Heart right ventricle (tissue), 16 donors: ENCODE results near the gene BAIAP2L2. TPM values are rescaled to one million over a fixed set of nuclear protein-coding genes. Genes with fewer than 3 reads are reported as not detected.

Experiments
- ATAC-seq, 8 donors: fragments of 200-7000 bp; cut with Tn5 transposase; one replicate each; pipeline ENCODE4 v1.9.1; 2020; ENCODE audit warnings: mild to moderate bottlenecking in 8 of 8, moderate library complexity in 8 of 8, moderate number of reproducible peaks in 1 of 8
- DNase-seq, 2 donors: peaks; one replicate each; pipeline ENCODE4 v3.0.0-alpha.2; 2020
- H3K27ac ChIP-seq, 10 donors: fragments of 200-600 bp; sonication (generic) in 2 of 10; one replicate each; pipeline versions ENCODE4 v1.5.0 to v1.8.0; 2020 to 2022; ENCODE audit warnings: mild to moderate bottlenecking in 3 of 10
- H3K27me3 ChIP-seq, 7 donors: fragments of 200-600 bp; one replicate each; pipeline ENCODE4 v1.8.0; 2021 to 2022; ENCODE audit warnings: mild to moderate bottlenecking in 2 of 7
- H3K36me3 ChIP-seq, 9 donors: fragments of 200-600 bp; sonication (generic) in 1 of 9; one replicate each; pipeline versions ENCODE4 v1.5.0 to v1.8.0; 2020 to 2022; ENCODE audit warnings: mild to moderate bottlenecking in 2 of 9
- H3K4me1 ChIP-seq, 9 donors: fragments of 200-600 bp; sonication (generic) in 1 of 9; one replicate each; pipeline versions ENCODE4 v1.5.0 to v1.8.0; 2020 to 2022; ENCODE audit warnings: mild to moderate bottlenecking in 4 of 9
- H3K4me3 ChIP-seq, 10 donors: fragments of 200-600 bp; sonication (generic) in 2 of 10; one replicate each; pipeline versions ENCODE4 v1.5.0 to v1.8.0; 2020 to 2022; ENCODE audit warnings: mild to moderate bottlenecking in 7 of 10, moderate library complexity in 2 of 10
- H3K9me3 ChIP-seq, 11 donors: fragments of 200-600 bp in 10 of 11; sonication (generic) in 2 of 11; one replicate each; pipeline versions ENCODE4 v1.5.0 to v1.8.0; 2013 to 2022; ENCODE audit warnings: mild to moderate bottlenecking in 2 of 11, control low read depth in 1 of 11, moderate library complexity in 1 of 11
- WGBS, 2 donors: extraction: QIAGEN DNeasy Blood & Tissue Kit; methylation state at CpG; one replicate each; pipeline ENCODE4 v1.1.7; 2013; ENCODE audit warnings: inconsistent platforms in 1 of 2; 5-methylcytosine and 5-hydroxymethylcytosine counted together
- intact Hi-C, 10 donors: fragments of 100-400 bp; cut with DNase I; formaldehyde crosslinking; loops; one replicate each; pipeline versions ENCODE4 v1.11.1 to v1.14.2; 2022
- polyA plus RNA-seq, 2 donors: library from polyadenylated mRNA; stranded (reverse); fragments of 200-250 nt; gene quantifications; one replicate each; pipeline ENCODE4 v1.2.3, GENCODE V29; 2013
- total RNA-seq, 10 donors: library from RNA; stranded (reverse); fragmentation: NEBNext Ultra II Directional in 3 of 10; extraction: Animal tissue kit (Norgen Biotek cat#: 25700) in 3 of 10; gene quantifications; one replicate each; pipeline versions ENCODE4 v1.2.1 to v1.2.4, GENCODE V29; 2021 to 2023
- TF ChIP-seq, protein P1 (sequence below), 9 donors: fragments of 200-600 bp; sonication (generic) in 2 of 9; IDR thresholded peaks; one replicate each; pipeline versions ENCODE4 v1.5.0 to v1.8.0; 2021 to 2022; ENCODE audit warnings: antibody characterized with exemption in 9 of 9, mild to moderate bottlenecking in 5 of 9, moderate library complexity in 1 of 9
- donor health status: Arrhythmogenic right ventricular cardiomyopathy.
- donor health status: ischemic (EF 13 %, LVEDD 7.1; RV severe dilation, severe dysfunction).
- donor health status: healthy with polysubstance abuse.
- donor health status: DM: no; HTN: yes; CAD: no.
- donor health status: DM: no; HTN: no; CAD: no.
- donor health status: ischemic (EF 25% LVEDD 6.9; RV normal size, moderate dysfunction).
- donor health status: ischemic (EF 25% LVEDD 5.7; RV mildly dilated, moderate dysfunction).
- donor health status: healthy.
- donor health status: DM: yes; HTN: yes; CAD: no.
- donor health status: Ischemic cardiomyopathy.
- donor health status: ischemic (EF 35%, LVEDD 5.7; RV mildly dilated, moderate dysfunction).
- donor health status: nonischemic (EF 11% LVEDD 7.7; RV severe dilation, severe dysfunction).
- donor health status: DM: yes; HTN: yes; CAD: no.
- donor health status: PGD.
- donor health status: ischemic (EF 29% LVEDD 5.4; RV normal size, mild dysfunction).
- donor health status: nonischemic (EF 23%, LVEDD 6.1; RV moderate dilation, normal function).

BAIAP2L2 gene
- total and polyA plus RNA-seq, 12 donors, result 0.12 to 0.37 (median 0.21) TPM; not detected in 4

DNA sequence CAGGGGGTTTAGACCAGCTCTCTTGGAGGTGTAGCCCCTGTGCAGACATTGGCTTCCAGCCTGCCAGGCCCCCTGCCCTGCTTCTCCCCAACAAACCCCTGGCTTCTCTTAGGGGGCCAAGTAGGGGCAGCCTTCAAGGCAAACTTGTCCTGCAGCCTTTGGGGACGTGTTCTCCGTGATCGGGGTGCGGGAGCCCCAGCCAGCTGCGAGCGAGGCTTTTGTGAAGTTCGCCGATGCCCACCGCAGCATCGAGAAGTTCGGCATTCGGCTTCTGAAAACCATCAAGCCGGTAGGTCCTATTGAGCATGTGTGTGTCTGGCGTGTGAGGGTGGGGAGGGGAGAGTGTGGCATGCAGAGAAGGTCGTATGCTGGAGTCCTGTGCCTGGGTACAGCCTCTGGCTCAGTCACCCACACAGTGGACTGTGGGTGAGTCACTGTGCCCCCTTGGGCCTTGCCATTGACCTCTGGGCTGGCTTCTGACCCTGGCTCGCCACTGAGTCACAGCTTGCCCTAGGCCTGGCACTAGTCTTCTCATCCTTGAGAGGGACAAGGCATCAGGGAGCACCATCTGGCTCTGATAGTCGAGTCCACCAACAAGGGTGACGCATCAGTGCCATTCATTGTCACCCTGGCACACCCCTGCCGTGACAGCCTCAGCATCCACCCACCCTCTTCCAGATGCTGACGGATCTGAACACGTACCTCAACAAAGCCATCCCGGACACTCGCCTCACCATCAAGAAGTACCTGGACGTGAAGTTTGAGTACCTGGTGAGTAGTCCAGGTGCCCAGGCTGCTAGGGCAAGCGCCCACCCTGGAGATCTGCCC, 37.9 kb downstream of the BAIAP2L2 start:
- no peak for DNase-seq
- Histone ChIP-seq H3K9me3 (no peaks in the 10 kb centered on the region), H3K27ac (no peak overlapping the region), H3K27me3 (no peaks in the 10 kb centered on the region), H3K4me1 (peaks cover 14 to 36% (median 30%) of the 10 kb centered on the region in 9 donors), H3K36me3 (peaks cover 0 to 79% (median 6%) of the 10 kb centered on the region in 9 donors), H3K4me3 (no peak overlapping the region)
- 95 to 96% methylated on average over 25 of the region's 25 CpGs for WGBS, 2 donors
- TF ChIP-seq, protein P1, sequence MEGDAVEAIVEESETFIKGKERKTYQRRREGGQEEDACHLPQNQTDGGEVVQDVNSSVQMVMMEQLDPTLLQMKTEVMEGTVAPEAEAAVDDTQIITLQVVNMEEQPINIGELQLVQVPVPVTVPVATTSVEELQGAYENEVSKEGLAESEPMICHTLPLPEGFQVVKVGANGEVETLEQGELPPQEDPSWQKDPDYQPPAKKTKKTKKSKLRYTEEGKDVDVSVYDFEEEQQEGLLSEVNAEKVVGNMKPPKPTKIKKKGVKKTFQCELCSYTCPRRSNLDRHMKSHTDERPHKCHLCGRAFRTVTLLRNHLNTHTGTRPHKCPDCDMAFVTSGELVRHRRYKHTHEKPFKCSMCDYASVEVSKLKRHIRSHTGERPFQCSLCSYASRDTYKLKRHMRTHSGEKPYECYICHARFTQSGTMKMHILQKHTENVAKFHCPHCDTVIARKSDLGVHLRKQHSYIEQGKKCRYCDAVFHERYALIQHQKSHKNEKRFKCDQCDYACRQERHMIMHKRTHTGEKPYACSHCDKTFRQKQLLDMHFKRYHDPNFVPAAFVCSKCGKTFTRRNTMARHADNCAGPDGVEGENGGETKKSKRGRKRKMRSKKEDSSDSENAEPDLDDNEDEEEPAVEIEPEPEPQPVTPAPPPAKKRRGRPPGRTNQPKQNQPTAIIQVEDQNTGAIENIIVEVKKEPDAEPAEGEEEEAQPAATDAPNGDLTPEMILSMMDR (IDR thresholded peaks at IDR 0.05), result no peak
- intact Hi-C loops, result no loop called here
- ATAC-seq, result no peak

GRCh38 chr22:38071421-38072321, 38.8 kb downstream of the BAIAP2L2 start:
- Histone ChIP-seq H3K36me3 (peaks cover 0 to 85% (median 8%) of the 10 kb centered on the region in 9 donors), H3K27ac (peak overlapping the region in 1 of 10 donors; percentile 91), H3K9me3 (no peaks in the 10 kb centered on the region), H3K4me1 (peaks cover 14 to 44% (median 33%) of the 10 kb centered on the region in 9 donors), H3K27me3 (no peaks in the 10 kb centered on the region), H3K4me3 (no peak overlapping the region)
- intact Hi-C loops, result no loop called here
- ATAC-seq, result no peak
- 86 to 92% methylated on average over 22 of the region's 22 CpGs for WGBS, 2 donors
- TF ChIP-seq, protein P1 (IDR thresholded peaks at IDR 0.05), result no peak
- no peak for DNase-seq

DNA sequence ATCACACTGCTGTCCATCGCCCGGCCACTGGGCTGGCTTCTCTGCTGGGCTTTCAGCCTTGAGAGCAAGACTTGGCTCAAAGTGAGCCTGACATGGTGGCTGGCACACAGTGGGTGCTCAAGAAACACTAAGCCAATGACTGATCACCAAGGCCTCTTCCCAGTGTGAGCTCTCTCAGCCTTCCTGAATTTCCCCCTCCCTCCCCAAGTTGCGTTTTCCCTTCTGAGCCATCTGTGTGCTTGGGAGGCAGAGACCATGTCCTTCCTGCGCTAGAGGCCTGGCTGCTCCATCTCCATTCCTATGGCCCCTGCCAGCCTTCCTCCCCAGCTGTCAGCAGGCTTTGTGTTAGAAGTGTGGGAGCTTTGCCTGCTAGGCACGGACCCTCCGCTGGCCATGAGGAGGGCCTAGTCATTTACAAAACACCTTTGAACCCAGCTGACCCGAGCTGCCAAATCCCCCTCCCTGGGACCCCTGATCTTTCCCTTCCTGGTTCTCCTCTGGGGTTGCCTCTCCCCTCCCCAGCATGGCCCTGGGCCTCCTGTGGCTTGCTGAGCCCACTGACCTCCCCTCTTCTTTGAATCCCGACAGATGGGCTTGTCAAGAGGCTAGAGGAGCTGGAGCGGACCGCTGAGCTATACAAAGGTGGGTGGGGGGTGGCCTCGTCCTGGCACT, 40.1 kb downstream of the BAIAP2L2 start:
- ATAC-seq, result no peak
- Histone ChIP-seq H3K4me1 (peaks cover 14 to 47% (median 37%) of the 10 kb centered on the region in 9 donors), H3K27ac (peak overlapping the region; percentile 64 to 93 (median 84)), H3K4me3 (no peak overlapping the region), H3K36me3 (peaks cover 0 to 95% (median 18%) of the 10 kb centered on the region in 9 donors), H3K9me3 (no peaks in the 10 kb centered on the region), H3K27me3 (no peaks in the 10 kb centered on the region)
- intact Hi-C loops, result no loop called here
- 68 to 77% methylated on average over 11 of the region's 11 CpGs for WGBS, 2 donors
- TF ChIP-seq, protein P1 (IDR thresholded peaks at IDR 0.05), result no peak
- no peak for DNase-seq
